SH-SY5Y (cell line): Measurements from ENCODE around the gene TRAPPC8.

Experiments used
- GATA2 ChIP-seq: IDR thresholded peaks from 2 replicates; pipeline ENCODE4 v1.6.1; 2011; ENCODE audit warnings: mild to moderate bottlenecking, low read depth, low read length
- GATA3 ChIP-seq: IDR thresholded peaks from 2 replicates; pipeline ENCODE4 v1.6.1; 2011; ENCODE audit warnings: low read depth, mild to moderate bottlenecking, low read length, moderate library complexity

TRAPPC8 gene, protein sequence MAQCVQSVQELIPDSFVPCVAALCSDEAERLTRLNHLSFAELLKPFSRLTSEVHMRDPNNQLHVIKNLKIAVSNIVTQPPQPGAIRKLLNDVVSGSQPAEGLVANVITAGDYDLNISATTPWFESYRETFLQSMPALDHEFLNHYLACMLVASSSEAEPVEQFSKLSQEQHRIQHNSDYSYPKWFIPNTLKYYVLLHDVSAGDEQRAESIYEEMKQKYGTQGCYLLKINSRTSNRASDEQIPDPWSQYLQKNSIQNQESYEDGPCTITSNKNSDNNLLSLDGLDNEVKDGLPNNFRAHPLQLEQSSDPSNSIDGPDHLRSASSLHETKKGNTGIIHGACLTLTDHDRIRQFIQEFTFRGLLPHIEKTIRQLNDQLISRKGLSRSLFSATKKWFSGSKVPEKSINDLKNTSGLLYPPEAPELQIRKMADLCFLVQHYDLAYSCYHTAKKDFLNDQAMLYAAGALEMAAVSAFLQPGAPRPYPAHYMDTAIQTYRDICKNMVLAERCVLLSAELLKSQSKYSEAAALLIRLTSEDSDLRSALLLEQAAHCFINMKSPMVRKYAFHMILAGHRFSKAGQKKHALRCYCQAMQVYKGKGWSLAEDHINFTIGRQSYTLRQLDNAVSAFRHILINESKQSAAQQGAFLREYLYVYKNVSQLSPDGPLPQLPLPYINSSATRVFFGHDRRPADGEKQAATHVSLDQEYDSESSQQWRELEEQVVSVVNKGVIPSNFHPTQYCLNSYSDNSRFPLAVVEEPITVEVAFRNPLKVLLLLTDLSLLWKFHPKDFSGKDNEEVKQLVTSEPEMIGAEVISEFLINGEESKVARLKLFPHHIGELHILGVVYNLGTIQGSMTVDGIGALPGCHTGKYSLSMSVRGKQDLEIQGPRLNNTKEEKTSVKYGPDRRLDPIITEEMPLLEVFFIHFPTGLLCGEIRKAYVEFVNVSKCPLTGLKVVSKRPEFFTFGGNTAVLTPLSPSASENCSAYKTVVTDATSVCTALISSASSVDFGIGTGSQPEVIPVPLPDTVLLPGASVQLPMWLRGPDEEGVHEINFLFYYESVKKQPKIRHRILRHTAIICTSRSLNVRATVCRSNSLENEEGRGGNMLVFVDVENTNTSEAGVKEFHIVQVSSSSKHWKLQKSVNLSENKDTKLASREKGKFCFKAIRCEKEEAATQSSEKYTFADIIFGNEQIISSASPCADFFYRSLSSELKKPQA (N-terminal part only)

DNA sequence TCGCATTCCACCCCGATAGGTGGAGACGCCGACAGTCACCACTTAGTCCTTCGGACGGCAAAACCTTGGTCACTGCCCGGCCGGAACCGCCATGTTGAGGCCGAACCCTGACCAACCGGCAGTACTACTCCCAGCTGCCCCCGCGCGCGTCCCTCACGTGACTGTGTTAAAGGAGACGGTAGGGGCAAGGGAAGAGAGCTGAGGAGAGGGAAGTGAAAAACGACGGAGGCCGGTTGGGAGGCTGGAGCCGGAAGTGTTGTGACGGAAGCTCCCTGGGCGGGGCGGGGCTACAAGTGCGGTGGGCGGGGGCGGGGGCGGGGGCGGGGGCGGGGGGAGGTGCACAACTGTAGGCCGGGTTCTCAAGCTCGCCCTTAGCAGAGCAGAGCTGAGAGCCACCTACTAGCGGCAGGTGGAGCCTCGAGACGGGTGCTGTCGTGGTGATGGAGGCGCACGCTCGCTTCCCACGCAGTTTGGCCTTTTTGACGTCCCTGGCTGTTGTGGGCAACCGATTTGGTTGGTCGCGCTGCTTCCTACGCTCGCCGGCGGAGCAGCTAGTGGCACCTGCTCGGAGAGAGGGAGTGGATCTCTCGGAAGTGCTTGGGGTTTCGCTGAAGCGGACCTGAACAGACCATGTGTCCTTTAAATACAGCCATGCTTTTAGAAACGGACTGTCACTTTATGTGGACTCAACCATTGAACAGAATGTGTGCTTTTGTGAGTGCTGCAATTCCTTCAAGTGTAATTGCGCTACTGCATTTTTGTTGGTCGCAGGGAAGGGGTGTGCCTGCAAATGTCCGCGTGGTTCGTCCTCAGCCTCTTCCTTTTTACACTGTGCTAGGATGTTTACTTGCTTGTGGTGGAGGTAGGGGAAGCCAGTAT is at the start of gene TRAPPC8:
Gene TRAPPC8 (minus strand): TSS at position 130 of the 879 bp plus-strand sequence. CDS start 364 bp downstream, outside the sequence.
- TF ChIP-seq GATA3 (no peak), GATA2 (no peak)

DNA sequence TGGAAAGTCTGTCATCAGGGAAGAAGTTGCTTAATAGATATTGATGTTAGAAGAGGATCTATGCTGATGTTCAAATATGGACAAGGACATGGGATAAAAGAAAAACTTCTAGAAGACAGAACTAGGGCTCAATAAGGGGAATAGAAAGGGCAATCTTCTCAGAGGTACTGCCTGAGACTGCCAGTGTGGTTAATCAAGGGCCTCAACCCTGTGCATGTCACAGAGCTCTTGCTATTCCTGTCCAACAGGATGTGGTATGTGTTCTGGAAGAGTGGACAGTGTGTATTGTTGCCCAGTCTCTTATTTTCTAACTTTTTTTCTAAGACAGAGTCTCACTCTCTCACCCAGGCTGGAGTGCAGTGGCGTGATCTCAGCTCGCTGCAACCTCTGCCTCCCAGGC is 47.9 kb upstream of the TRAPPC8 start:
- TF ChIP-seq GATA2 = no peak
- TF ChIP-seq GATA3 = no peak

DNA sequence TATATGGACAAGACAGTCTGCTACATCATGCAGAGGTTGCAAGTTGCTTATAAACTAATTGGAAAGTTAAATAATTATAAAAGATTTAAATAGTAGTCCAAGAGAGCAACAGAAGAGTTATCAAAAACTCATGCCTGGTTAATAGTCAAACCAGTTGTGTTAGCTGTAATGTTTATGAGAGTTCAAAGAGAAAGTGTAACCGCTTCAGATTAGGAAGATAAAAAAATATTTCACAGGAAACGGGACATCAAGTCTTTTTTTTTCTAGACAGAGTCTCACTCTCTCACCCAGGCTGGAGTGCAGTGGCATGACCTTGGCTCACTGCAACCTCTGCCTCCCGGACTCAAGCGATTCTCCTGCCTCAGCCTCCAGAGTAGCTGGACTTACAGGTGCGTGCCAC is 41.0 kb upstream of the TRAPPC8 start:
- TF ChIP-seq GATA3 (no peak), GATA2 (no peak)

DNA sequence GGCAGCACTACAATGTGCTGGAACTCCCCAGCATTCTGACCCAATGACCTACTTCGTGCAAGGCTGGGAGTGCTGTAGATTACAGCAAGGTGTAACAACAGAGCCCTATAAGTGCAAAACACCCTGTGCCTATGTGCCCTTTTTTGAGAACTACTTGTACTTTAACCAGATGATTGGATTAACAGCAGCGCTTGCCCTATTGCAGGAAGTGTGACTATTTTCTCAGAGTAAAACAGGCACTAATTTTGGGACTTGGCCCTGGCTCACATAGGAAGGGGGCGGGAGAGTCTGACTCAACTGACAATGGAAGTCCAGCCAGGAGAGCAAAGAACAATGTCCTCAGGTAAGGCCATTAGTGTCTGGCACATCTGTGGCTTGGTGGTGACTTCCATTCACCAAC is 40.1 kb upstream of the TRAPPC8 start:
- TF ChIP-seq GATA2 (no peak), GATA3 (no peak)

DNA sequence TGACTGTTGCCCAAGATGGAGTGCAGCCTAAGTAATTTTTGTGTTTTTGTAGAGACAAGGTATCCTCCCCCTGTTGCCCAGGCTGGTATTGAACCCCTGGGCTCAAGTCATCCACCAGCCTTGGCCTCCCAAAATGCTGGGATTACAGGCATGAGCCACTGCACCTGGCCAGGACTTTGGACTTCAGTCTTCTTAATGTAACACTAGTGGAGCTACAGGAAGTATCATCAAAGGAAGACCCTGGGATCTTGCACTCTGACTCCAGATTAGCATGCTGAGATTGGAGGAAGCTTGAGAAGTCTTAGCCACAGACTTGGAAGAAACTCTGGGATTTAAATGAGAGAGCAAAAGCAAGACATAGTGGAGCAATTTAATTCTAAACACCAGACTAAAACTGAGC is 37.9 kb upstream of the TRAPPC8 start:
- TF ChIP-seq GATA2 (no peak), GATA3 (no peak)

DNA sequence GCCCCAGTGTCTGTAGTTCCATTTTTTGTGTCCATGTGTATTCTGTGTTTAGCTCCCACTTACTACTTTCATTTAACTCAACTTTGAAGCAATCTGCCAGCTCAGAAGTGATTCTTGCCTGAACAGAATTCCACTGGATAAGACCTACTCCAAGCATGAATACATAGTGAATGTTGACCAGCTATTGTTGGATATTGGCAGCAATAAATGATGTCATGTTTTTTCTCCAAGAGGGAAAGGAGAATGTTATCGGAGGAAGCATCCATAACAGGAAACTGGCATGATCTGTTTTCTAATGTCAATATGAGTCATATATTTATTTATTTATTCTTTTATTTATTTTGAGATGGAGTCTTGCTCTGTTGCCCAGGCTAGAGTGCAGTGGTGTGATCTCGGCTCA is 36.8 kb upstream of the TRAPPC8 start:
- TF ChIP-seq GATA3 (no peak), GATA2 (no peak)

DNA sequence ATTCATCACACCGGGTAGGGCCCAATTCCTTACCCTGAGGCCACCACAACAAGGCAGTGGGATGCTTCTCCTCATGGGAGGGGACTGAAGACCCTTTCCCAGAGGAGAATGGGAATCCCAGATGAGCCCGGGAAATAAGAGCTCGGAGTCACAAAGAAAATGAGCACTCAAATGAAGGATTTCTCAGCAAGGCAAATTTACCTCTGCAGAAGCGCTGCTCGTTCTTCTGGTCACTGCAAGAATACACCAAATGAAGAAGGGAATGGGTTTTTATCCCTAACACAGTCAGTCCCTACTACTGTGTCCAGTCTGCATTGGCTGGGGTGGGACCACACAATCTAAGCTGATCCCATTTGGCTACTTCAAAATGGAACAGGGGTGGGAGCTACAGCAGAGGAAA is 35.7 kb upstream of the TRAPPC8 start:
- TF ChIP-seq GATA3 (no peak), GATA2 (no peak)

DNA sequence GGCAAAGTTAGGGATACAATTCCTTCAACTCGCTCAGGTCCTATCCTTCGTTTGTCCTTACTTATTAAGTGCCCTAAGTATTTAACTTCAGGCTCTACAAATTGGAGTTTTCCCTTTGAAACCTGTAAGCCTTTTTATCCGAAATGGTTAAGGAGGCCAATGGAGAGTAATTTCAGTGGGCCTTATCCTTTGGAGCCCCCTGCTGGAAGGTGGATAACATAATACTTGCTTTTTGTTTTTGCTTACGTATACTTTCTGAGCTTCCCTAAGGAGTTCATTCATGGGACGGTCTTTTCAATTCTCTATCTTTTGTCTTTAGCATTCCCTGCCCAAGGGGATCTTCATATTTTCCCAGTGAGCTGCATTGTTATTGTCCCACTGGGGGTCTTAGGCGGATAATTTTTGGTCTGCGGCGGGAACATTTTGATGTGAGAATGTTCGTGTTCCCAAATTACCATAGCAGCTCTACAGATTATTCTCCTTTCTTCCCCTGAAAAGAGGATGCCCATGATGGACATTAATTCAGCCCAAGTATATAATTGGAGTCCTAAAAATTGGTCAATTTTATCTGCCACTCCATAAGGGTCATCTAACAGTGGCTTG is 34.4 kb upstream of the TRAPPC8 start:
- TF ChIP-seq GATA2 = no peak
- no peak for TF ChIP-seq GATA3

DNA sequence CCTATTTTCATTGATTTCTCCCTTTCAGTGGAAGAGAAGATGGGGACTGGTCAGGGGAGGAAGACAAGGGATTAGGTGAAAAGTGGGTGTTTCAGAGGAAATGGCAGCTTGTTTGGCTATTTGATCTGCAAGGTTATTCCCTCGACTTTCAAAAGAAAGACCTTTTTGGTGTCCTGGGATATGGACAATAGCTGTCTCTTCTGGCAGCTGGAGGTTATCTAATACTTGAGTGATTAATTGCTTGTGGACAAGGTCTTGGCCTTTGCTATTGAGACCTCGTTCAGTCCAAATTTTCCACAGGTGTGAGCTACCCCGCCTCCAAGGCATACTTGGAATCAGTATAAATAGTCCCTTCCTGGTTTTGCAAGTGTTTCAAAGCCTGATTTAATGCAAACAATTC is 33.3 kb upstream of the TRAPPC8 start:
- TF ChIP-seq GATA3 (no peak), GATA2 (no peak)

DNA sequence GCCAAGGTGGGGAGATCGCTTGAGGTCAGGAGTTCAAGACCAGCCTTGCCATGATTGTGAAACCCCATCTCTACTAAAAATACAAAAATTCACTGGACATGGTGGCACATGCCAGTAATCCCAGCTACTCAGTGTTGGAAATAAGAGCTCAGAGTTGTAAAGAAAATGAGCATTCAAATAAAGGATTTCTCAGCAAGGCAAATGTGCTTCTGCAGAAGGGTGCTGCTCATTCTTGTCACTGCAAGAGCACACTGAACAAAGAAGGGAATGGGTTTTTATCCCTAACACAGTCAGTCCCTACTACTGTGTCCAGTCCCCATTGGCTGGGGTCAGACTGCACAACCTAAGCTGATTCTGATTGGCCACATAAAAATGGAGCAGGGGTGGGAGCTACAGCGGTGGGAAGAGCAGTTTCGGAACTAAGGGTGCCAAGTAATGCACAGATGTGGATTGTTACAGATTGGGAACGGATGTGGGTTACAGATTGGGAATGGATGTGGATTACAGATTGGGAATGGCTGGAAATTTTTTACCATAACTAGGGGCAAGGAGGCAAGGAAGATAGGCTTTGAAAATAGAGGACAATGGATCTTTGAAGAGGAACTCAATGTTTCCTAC is 31.1 kb upstream of the TRAPPC8 start:
- TF ChIP-seq GATA2 (no peak), GATA3 (no peak)

DNA sequence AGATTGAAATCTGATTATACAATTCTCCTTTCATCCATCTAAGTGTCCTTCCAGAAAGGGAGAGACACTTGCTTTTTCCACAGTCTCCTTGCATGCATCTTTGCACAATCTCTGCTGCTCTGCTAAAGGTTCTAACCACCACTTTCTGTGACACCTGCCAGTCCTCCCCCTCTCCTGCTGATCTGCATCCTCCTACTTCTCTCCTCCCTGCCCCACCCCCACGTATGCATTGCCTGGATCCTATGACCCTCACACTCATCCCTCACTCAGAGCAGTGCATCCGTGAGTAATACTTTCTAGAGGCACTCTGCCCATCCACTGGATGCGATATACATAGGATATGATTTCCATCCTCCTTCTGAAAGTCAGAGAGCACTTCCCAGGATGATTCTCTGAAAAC is 27.7 kb upstream of the TRAPPC8 start:
- no peak for TF ChIP-seq GATA3
- no peak for TF ChIP-seq GATA2

DNA sequence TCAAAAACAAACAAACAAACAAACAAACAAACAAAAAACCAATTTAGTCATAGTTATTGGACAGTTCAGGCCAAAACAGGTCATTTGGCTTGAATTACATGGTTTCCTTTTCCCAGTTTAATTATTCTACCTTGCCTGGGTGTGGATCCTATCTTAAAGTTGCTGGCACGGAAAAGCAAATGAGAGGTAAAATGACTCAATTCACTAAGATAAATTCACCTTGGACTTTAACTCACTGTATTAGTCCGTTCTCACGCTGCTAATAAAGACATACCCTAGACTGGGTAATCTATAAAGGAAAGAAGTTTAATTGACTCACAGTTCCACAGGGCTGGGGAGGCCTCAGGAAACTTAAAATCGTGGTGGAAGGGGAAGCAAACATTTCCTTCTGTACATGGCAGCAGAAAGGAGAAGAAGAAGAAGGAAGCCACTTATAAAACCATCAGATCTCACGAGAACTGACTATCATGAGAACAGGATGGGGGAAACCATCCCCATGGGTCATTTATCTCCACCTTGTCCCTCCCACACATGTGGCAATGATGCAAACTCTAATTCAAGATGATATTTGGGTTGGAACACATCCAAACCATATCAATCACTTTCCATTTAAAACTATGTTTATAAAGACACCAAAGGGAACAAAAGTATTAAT is 22.5 kb upstream of the TRAPPC8 start:
- TF ChIP-seq GATA3 = no peak
- TF ChIP-seq GATA2 = no peak
